SIG-M5 treated with dmso at 0.1 percent for 504 hours (cell line): ENCODE measurements around the gene SERPINA1.
"Not testable (repeated sequence)": the region's sequence is repeated elsewhere in the genome, so short reads cannot be mapped to it uniquely, and the experiment has no call there.

Experiments
- DNase-seq: peaks from one replicate; lab custom pipeline; 2025; ENCODE audit not compliant: unreplicated experiment; lab: John Stamatoyannopoulos, UW

SERPINA1 gene

DNA sequence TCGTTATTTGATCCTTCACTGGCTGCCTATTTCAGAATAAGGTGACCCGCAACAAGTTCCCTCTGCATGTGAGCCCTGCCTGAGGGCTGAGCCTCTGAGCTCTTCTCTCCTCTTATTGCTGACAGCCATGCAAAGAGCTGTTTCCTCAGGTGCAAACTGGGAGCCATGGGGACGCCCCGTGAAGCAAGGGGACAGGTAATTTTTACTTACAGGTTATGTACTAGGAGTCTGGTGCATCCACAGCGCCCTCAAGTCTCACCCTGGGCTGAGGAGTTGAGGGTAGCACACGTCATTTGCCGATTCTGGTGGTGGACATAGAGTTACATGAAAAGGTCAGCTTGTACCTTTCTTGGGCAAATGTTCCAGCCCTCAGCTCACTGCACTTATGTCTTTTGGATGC lies 39.1 kb downstream of the SERPINA1 start:
- DNase-seq: no peak

GRCh38 chr14:94348836-94349235 lies 39.6 kb downstream of the SERPINA1 start:
- no peak for DNase-seq

- DNase-seq: no peak
These were observed 41.6 kb downstream of the SERPINA1 start for GRCh38 chr14:94346841-94347240.

DNA sequence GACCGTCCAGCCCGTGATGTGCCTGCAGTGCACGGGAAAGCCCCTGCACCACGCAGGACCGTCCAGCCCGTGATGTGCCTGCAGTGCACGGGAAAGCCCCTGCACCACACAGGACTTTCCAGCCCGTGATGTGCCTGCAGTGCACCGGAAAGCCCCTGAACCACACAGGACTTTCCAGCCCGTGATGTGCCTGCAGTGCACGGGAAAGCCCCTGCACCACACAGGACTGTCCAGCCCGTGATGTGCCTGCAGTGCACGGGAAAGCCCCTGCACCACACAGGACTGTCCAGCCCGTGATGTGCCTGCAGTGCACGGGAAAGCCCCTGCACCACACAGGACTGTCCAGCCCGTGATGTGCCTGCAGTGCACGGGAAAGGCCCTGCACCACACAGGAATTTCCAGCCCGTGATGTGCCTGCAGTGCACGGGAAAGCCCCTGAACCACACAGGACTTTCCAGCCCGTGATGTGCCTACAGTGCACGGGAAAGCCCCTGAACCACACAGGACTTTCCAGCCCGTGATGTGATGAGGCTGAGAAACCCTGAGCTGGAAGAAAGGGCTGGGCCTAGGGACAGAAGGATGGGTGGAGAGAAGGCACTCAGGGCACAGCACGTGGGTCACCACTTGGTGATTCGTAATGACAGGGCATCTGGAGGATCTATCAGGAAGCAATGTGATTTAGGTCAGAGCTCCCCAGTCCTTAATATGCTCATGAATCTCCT lies 42.2 kb downstream of the SERPINA1 start:
- not testable (repeated sequence) for DNase-seq

GRCh38 chr14:94345344-94346064 lies 42.9 kb downstream of the SERPINA1 start:
- DNase-seq: no peak

- DNase-seq: no peak
These were observed 44.0 kb downstream of the SERPINA1 start for GRCh38 chr14:94344389-94344788.

DNA sequence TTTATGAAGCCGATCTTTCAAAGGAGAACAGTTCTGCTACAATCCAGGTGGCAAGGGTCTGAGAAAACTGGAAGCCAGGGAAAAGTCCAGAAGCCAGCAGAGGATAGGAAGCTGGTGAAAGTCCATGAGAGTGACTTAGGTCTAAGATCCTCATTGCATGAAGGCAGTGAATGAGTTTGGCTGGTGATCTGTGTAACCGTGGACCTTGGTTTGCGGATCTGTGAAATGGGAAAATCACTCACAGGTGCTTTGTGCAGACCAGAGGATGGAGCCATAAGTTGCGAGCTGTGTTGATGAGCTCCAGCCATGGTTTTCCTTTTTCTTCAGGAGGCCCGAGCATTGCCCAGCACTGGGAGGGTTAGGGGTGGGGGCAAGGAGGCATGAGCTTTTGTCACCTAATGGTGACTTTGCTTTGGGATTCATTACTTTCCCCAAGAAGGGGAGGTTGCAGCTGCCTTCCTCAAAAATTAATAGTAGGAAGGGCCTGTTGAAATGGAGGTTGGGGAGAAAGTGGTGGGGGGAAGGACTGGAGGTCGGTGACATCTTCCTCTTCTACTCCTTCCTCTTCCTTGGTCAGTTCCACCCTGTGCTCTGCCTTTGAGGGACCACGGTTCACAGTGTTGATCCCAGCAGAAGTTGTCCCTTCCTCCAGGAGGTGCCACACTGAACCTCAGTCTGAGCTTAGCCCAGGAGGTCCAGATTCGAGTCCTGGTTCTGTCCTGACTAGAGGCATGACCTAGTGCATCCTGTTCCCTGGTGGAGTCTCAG lies 45.0 kb downstream of the SERPINA1 start:
- no peak for DNase-seq

DNA sequence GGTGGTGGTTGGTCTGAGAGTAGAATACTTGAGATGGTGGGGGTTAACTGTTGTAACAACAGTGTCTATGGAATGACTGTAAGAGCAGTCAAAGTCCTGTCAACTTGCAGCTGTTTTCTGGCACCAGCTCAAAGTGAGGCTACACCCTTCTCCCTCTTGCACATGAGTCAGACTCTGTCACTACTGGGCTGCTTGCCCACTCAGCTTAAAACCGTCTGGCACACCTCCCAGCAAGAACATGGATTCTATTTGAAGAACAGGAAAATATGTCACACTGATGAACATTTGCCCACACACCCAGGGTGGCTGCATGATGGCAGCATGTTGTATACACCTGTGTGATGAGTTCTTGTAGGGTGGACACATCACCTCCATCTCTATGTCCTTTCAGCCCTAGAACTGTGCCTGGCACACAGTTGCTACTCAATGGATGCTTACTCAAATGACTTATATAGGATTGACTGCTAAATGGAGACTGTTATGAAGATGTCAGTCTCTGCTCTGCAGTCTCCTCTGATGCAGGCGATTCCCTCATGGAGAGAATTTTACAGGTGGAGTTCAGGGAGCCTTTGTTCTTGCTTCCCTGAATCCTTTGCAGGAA lies 46.0 kb downstream of the SERPINA1 start:
- peak; percentile 38 for DNase-seq

DNA sequence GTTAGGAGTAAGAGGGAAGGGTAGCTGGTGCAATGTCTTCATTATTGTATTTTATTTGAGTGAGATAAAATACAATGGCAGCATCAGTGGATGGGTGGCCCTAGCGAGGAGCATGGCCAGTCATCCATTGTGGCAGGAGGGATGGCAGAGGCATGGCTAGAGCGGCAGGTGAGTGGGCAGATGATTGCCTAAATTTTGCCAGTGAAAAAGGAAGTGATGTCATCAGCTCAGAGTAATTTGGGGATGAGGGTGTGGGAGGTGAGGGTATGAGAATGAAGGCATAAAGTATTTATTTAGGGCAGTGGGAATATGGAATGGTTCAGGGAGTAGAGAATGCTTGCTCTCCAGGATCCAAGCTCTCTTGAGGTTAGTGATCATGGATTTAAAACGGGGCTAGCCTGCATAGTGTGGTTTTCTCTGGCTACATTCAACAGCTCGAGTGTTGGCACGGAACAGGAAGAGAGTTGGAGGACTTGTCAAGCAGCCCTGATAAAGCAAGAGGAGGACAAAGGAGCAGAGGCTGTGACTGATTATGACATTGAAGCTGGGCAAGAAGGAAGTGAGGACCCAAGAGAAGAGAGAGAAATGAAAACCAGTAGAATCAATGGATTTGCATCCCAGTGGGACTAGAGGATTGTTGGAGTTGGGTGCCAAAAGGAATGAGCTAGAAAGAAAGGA lies 46.6 kb downstream of the SERPINA1 start:
- DNase-seq: no peak

GRCh38 chr14:94340533-94340932 lies 47.9 kb downstream of the SERPINA1 start:
- no peak for DNase-seq

DNA sequence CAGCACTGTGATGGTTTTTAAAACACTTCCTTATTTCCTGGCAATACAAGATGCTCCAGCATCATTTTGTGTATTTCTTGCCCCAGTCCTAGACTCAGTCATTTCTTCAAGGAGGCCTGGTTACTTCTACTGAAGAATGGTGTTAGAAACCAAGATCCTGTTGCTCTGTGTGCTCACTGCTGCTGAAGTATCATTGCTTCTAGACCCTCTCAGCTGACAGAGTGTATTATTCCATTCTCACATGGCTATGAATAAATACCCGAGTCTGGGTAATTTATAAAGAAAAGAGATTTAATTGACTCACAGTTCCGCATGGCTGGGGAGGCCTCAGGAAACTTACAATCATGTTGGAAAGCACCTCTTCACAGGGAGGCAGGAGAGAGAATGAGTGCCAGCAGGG lies 50.4 kb downstream of the SERPINA1 start:
- no peak for DNase-seq

GRCh38 chr14:94337274-94337673 lies 51.1 kb downstream of the SERPINA1 start:
- DNase-seq: no peak

DNA sequence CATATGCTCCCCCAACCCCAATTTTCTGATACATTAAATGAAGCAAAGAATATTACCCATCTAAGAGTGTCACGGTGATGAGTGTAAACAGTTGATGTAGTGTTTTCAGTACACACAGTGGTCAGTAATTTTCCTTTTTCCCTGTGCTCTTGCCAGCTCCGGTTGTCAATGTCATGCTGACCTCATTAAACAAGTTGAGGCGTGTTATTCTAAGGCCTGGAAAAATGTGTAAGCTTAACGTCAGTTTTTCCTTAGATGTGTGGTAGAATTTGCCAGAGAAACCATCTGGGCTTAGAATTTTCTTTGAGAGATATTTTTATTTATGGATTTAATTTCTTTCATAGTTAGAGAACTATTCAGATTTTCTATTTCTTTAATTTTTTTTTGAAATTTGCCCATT lies 53.5 kb downstream of the SERPINA1 start:
- no peak for DNase-seq

- DNase-seq: no peak
These were observed 55.8 kb downstream of the SERPINA1 start for GRCh38 chr14:94332587-94332986.

DNA sequence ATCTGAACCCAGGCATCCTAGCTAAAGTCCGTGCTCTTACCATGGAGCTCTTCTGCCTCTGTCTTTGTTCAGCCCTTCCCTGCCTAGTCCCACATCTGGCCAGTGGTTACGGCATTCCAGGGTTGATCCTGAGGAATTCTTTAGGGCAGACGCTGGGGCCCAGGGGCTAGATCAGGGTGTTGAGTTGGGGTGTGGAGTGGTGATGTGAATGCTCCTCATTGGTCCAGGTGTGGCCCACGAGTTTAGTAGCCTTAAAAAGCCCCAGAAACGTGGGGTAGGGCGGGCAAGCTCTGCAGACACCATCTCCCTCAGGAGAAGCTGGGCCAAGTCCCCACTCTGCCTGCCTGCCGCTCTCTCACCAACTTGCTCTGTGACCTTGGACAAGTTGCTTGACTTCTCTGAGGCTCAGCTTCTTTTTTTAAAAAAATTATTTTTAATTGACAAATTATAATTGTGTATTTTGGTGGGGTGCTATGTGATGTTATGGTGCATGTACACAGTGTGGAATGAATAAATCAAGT lies 56.3 kb downstream of the SERPINA1 start:
- DNase-seq: no peak

DNA sequence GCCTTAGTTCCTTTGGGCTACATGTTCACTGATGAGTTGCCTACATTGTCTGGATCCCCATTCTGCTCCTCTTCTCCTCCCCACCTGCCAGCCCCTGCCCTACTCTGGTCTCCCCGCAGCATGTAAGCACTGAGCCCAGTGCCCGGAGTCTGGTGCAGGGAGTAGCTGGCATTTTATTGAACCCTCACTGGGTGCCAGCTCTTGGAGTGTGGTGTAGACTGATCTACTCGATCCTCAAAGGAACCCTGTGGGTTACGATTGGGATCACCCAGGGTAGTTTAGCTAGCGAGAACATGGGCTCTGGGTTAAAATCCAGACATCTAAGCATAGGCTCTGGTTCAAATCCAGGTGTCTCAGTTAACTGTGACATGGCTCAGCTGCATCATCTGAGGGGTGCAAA lies 56.9 kb downstream of the SERPINA1 start:
- DNase-seq: no peak

- no peak for DNase-seq
These were observed 57.5 kb downstream of the SERPINA1 start for GRCh38 chr14:94330857-94331256.

- no peak for DNase-seq
These were observed 58.0 kb downstream of the SERPINA1 start for GRCh38 chr14:94330432-94330831.

GRCh38 chr14:94329857-94330256 lies 58.5 kb downstream of the SERPINA1 start:
- DNase-seq: no peak

GRCh38 chr14:94328196-94328595 lies 60.2 kb downstream of the SERPINA1 start:
- DNase-seq: no peak
